ENCODE data around the gene RAP1GAP2. TPM values are rescaled to one million over a fixed set of nuclear protein-coding genes. Genes with fewer than 3 reads are reported as not detected.
"Not testable (repeated sequence)": the region's sequence is repeated elsewhere in the genome, so short reads cannot be mapped to it uniquely, and the experiment has no call there.

Gene RAP1GAP2
- total RNA-seq, 1 experiment from 2014 or later = 72.8 TPM

- H3K4me1 Mint-ChIP-seq = peaks cover 8% of the 10 kb centered on the region
- no peak overlapping the region for H3K27ac Mint-ChIP-seq
- TF ChIP-seq ZNF671 (CRISPR knock-in tag; IDR thresholded peaks at IDR 0.05) = no peak
- TF ChIP-seq ZNF396 (CRISPR knock-in tag; IDR thresholded peaks at IDR 0.05; ENCODE audit: borderline replicate concordance) = no peak
- TF ChIP-seq ARID4B (CRISPR knock-in tag; IDR thresholded peaks at IDR 0.05; ENCODE audit: borderline replicate concordance) = no peak
- TF ChIP-seq ESRRA (CRISPR knock-in tag; IDR thresholded peaks at IDR 0.05; ENCODE audit: borderline replicate concordance) = no peak
- no peak for TF ChIP-seq ZNF232 (CRISPR knock-in tag; IDR thresholded peaks at IDR 0.05)
- TF ChIP-seq ZNF121 (CRISPR knock-in tag; IDR thresholded peaks at IDR 0.05) = no peak
- no peak for TF ChIP-seq ETV6 (CRISPR knock-in tag; IDR thresholded peaks at IDR 0.05)
- no peak for TF ChIP-seq CDX4 (CRISPR knock-in tag; IDR thresholded peaks at IDR 0.05; ENCODE audit: borderline replicate concordance)
- TF ChIP-seq OVOL2 (CRISPR knock-in tag; IDR thresholded peaks at IDR 0.05; ENCODE audit: borderline replicate concordance) = no peak
- no peak for TF ChIP-seq GTF2I (CRISPR knock-in tag; conservative IDR thresholded peaks at IDR 0.05)
- no peak for TF ChIP-seq HMGA2 (CRISPR knock-in tag; IDR thresholded peaks at IDR 0.05)
- no peak for TF ChIP-seq ZNF416 (CRISPR knock-in tag; IDR thresholded peaks at IDR 0.05)
- POLR2A ChIA-PET = no interaction called here
- no peaks in the 10 kb centered on the region for H3K9me3 Mint-ChIP-seq
- DNase-seq (ENCODE audit: low spot score) (no peak), ATAC-seq (no peak)
- H3K27me3 Mint-ChIP-seq (ENCODE audit: low read depth) = peaks cover under 1% of the 10 kb centered on the region
- CTCF ChIA-PET = no interaction called here
- H3K36me3 Mint-ChIP-seq = no peaks in the 10 kb centered on the region
- H3K4me3 Mint-ChIP-seq = no peak overlapping the region
Measured at GRCh38 chr17:2780931-2781454, 15.2 kb upstream of the RAP1GAP2 start.

- POLR2A ChIA-PET; H3K27me3 Mint-ChIP-seq (ENCODE audit: low read depth); DNase-seq (ENCODE audit: low spot score); H3K4me3 Mint-ChIP-seq; H3K4me1 Mint-ChIP-seq; ATAC-seq; H3K27ac Mint-ChIP-seq; H3K36me3 Mint-ChIP-seq; H3K9me3 Mint-ChIP-seq: not testable (repeated sequence)
- CTCF ChIA-PET = interaction anchor here (1.2 kb wide), 1 partner anchor 231 kb away, joined by 3 read pairs; no protein-coding TSS in a partner anchor
Measured at GRCh38 chr17:2781598-2781997, 14.6 kb upstream of the RAP1GAP2 start.

- H3K4me1 Mint-ChIP-seq = peaks cover 7% of the 10 kb centered on the region
- no peak for DNase-seq (ENCODE audit: low spot score)
- H3K4me3 Mint-ChIP-seq = no peak overlapping the region
- ChIA-PET POLR2A (no interaction called here), CTCF (interaction anchor here (1.2 kb wide), 1 partner anchor 231 kb away, joined by 3 read pairs; no protein-coding TSS in a partner anchor)
- H3K27me3 Mint-ChIP-seq (ENCODE audit: low read depth) = no peaks in the 10 kb centered on the region
- H3K9me3 Mint-ChIP-seq = no peaks in the 10 kb centered on the region
- no peak overlapping the region for H3K27ac Mint-ChIP-seq
- no peak for ATAC-seq
- H3K36me3 Mint-ChIP-seq = no peaks in the 10 kb centered on the region
- no peak for TF ChIP-seq HMGXB4 (CRISPR knock-in tag; IDR thresholded peaks at IDR 0.05)
- TF ChIP-seq ZBTB21 (CRISPR knock-in tag; IDR thresholded peaks at IDR 0.05; ENCODE audit: borderline replicate concordance) = no peak
- TF ChIP-seq JAZF1 (CRISPR knock-in tag; IDR thresholded peaks at IDR 0.05) = no peak
- TF ChIP-seq SP1 (CRISPR knock-in tag; conservative IDR thresholded peaks at IDR 0.05) = no peak
- no peak for TF ChIP-seq ZNF425 (CRISPR knock-in tag; conservative IDR thresholded peaks at IDR 0.05)
- TF ChIP-seq CREB1 (CRISPR knock-in tag; IDR thresholded peaks at IDR 0.05) = no peak
- TF ChIP-seq ZNF281 (CRISPR knock-in tag; IDR thresholded peaks at IDR 0.05) = no peak
Measured at GRCh38 chr17:2782055-2782454, 14.2 kb upstream of the RAP1GAP2 start.
